Activated CD4-positive, alpha-beta T cell treated with anti-CD3 and anti-CD28 coated beads, Interleukin-2, amount 50 U/mL, for 48 hours (primary cell): ENCODE measurements around the gene MOB2.

Experiments
- DNase-seq, 2 experiments: peaks; one replicate each; pipeline ENCODE4 v3.0.0-alpha.2; 2020

Gene MOB2, protein sequence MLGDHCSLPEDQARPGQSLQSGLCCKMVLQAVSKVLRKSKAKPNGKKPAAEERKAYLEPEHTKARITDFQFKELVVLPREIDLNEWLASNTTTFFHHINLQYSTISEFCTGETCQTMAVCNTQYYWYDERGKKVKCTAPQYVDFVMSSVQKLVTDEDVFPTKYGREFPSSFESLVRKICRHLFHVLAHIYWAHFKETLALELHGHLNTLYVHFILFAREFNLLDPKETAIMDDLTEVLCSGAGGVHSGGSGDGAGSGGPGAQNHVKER

GRCh38 chr11:1486054-1486825, at the start of gene MOB2:
TSS of gene MOB2 (minus strand) at chr11:1486779. CDS start at chr11:1486556, 223 bp downstream.
- no peak for DNase-seq

DNA sequence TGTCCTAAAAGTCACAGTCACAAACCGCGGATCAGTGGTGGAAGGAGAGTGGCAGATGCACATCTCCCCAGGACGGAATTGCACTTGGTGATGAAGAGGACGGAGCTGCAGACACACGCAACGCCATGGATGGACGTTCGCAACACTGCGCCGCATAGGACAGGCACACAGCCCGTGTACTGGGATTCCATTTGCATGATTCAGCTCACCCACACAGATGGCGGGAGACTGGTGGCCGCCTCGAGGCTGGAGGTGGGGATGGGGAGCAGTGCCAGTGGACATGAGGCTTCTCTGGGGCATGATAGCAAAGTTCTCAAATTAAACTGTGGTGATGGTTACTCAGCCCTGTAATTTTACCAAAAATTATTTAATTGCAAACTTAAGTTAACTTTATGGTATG, 48.1 kb upstream of the MOB2 start:
- no peak for DNase-seq

GRCh38 chr11:1534171-1534570, 47.6 kb upstream of the MOB2 start:
- DNase-seq, result no peak

DNA sequence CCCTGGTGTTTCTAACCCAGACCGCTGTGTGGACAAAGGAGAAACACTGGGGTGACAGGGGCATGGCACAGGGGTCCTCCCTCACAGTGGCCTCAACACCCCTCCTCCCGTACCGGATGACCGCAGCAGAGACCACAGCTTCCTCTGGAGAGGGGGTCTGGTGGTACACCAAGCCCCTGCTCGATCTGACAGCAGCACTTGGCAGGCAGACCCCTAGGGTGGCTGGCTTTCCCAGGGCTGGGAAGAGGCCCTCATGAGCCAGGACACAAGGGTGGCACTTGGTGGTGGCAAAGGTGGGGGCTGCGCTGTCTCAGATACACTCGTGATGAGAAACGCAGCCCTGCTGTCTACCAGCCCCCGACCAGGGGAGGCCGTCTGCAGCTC, 46.8 kb upstream of the MOB2 start:
- DNase-seq, result no peak

- no peak for DNase-seq
Observed at GRCh38 chr11:1532606-1533341, 46.2 kb upstream of the MOB2 start.

- no peak for DNase-seq
Observed at GRCh38 chr11:1532014-1532586, 45.5 kb upstream of the MOB2 start.

DNA sequence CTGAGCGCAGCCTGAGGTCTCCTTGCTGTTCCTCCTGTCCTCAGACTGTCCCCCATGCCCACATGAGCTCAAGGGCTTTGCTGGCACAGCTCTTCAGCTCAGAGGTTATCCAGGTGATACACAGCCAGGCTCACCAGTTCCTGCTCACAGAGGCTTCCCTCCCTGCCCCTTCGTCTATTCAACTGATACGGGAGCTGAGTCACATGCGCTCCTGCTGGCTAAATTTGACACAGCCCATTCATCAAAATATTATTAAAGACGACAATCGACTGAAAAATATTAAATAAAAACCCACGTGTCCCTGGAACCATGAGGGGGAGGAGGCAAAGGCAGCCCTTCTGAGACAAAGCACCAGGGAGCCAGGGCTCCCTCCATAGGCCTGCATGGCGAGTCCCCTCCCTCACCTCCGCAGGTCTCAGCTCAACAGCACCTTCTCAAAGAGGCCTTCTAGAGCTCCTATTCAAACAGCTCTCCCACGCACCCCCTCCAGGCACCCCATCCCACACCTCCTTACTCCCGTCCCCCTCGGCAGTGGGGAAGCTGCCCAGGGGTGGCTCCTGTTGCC, 45.0 kb upstream of the MOB2 start:
- no peak for DNase-seq

GRCh38 chr11:1530686-1531448, 44.3 kb upstream of the MOB2 start:
- no peak for DNase-seq

DNA sequence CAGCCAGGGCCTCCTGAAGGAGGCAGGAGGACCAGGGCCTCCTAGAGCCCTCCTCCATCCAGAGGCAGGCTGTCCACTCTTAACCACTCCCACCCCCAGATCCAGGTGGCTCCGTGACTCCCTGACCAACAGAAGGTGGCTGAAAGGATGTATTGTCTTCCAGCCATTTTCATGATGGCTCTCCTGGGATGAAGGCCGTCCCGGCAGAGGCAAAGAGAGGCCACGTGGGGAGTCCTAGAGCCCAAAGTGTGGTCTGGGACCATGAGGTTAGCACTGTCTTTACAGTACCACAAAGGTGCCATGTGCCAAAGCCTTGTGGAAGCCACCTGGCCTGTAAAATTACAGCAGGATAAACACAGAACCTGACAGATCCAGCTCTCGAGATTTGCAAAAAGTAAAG, 43.2 kb upstream of the MOB2 start:
- no peak for DNase-seq

DNA sequence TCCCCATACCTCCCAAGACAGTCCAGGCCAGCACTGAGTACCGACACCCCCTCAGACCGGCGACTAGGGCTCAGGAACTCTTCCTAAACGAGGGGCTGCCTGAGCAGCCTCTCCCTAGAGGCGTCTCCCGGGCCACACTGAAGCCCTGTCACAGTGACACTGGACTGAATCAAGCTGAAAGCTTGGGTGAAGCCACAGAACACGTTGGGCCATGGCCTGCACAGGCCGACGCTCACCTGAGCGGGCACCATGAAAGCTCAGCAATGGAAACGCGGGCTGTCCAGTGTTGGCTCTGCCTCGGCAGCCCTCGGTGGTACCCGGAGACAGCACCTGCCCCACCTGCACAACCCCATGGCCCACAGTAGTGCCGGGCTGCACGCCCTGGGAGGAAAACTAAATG, 42.7 kb upstream of the MOB2 start:
- DNase-seq, result no peak

DNA sequence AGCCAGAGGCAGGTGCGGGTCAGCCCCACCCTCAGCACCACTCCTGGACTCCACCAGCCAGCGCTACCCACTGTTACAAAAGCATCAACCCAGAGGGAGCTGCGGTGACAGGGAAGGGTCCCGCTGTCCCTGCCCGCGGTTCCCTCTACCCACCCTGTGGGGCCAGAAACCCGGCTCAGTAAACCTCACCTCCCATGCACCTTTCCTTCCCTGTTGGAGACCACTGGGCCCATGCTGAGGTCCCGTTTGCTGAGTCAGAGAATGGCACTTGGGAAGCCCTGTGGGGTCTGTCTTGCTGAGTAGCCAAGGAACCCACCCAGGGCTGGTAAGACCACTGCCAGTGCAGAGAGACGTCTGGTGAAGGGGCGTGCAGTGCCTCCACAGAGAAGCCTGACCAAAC, 42.1 kb upstream of the MOB2 start:
- DNase-seq, result no peak

GRCh38 chr11:1526785-1527184, 40.2 kb upstream of the MOB2 start:
- no peak for DNase-seq

GRCh38 chr11:1523779-1524178, 37.2 kb upstream of the MOB2 start:
- DNase-seq, result no peak

GRCh38 chr11:1523077-1523476, 36.5 kb upstream of the MOB2 start:
- no peak for DNase-seq

DNA sequence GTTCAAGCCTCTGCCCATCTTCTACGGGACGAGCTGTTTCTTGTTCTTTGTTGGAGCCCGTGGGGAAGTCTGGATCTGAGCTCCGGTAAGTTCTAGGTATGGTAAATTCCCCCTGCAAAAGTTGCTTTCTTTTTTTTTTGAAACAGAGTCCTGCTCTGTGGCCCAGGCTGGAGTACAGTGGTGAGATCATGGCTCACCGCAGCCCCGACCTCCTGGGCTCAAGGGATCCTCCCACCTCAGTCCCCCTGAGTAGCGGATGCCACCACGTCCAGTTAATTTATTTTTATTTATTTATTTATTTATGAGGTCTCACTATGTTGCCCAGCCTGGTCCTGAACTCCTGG, 35.5 kb upstream of the MOB2 start:
- no peak for DNase-seq

DNA sequence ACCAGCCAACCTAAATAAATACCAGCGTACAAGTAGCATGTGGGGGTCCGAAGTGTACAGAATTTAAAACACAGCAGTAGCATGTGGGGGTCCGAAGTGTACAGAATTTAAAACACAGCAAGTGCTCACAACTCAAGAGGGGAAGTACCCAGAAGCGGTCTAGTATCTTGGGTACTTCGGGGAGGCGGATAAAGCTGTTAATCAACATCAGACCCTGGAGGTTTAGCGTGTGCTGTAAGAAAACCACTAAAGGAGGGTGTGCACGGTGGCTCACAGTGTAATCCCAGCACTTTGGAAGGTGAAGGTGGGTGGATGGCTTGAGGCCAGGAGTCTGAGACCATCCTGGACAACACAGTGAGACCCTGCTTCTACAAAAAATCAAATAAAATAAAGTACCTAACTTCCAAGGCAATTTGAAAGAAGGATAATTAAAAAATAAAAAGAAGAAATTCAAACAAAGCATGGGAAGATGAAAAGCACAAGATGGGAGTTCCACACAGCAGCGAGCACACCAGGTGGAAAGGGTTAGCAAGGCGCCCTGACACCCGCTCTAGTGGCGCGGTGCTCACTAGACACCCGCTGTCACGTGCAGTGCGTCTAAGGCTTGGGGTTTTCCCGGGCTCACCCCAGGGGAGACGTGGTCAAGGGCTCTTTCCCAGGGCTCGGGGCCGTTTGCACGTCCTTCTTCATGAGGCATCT, 35.0 kb upstream of the MOB2 start:
- no peak for DNase-seq

DNA sequence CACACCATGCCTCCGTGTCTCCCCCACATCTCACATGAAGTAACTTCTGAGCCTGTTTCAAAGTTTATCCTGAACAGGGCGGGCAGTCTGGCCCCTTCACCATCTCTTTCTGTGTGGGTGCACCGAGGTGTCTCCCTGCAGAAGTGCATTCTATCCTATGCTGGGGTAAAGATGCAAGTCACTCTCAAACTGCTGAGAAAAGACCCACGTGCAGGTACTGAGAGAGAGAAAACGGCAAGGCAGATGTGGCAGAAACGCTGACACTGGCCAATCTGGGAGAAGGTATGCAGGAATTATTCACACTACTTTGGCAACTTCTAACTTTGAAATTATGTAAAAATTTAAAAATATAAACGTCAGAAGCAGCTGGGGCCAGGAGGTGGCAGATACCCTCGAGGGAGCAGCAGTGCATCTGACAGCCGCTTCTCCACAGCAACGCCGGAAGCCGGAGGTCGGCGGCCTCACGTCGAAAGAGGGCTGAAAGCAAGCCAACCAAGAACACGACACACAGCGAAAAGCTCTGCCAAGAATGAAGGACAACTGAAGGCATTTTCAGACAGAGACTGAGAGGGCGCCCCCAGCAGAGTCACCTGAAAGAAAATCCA, 34.2 kb upstream of the MOB2 start:
- no peak for DNase-seq

DNA sequence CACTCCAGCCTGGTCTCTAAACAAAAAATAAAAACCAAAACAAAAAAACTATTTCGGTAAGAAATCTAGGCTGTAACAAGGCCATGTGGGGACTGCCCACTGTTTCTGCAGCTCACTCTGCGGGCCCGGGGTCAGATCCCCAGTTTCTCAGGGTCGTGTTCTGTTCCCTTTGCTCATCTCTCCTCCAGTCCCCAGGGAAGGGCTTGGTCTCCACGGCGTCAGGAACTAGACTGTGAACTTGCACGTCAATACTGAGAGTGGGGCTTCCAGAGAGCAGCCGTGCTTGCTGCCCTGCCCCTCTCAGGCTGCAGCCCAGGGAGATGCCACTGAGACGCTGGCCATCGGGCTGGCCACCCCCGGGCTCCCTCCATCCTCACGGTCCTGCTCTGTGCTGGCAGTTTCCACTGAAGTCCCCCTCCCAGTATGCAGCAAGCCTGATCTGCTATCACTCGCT, 33.7 kb upstream of the MOB2 start:
- no peak for DNase-seq

- DNase-seq, result no peak
Observed at GRCh38 chr11:1519028-1520010, 32.7 kb upstream of the MOB2 start.

- no peak for DNase-seq
Observed at GRCh38 chr11:1518301-1518700, 31.7 kb upstream of the MOB2 start.
